Measurements from ENCODE around the gene TVP23C. TPM values are rescaled to one million over a fixed set of nuclear protein-coding genes. Genes with fewer than 3 reads are reported as not detected.
"Not testable (repeated sequence)": the region's sequence is repeated elsewhere in the genome, so short reads cannot be mapped to it uniquely, and the experiment has no call there.

The TVP23C gene
- total RNA-seq, 1 donor from 2014 or later = 8.0 TPM

DNA sequence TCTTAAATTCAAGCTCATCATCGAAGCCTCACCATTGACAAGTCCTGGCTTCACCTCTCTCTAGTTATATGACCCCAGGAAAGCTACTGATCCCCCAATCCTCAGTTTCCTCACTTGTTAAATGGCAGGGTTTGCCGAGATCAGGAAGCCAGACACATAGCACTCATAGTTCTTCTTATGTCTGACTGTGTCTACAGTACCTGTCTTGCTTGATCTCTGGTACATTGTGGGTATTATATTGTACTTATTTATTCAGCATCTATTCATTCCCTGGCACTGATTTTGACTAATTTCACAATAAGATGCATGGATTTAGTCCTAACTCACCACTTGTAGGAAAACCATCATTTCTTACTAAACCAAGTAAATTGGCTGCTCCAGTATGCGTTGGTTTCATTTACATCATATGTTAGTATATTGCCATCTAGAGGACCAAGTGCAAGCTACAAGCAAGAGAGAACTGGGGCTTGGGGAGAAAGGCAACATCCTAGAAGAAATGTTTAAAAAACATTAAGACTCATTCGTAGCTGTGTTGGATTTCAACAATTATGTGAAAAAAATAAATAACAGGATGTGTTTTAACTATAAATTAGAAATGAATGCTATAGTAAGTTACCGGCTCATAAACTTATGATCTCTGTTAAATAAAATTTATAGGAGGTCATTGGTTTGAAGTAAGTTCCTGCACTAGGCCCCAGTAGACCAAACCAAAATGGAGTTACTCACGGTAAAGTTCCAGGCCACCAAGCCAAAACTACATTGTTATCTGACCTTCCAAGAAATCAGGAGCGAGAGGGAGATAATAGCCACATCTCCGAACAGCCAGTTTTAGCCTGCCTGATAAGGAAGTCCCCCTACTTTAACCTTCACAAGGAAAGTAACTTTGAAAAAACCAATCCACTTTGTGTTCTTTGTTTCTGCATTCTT, 36.7 kb downstream of the TVP23C start:
- peak; percentile 52 for ATAC-seq

DNA sequence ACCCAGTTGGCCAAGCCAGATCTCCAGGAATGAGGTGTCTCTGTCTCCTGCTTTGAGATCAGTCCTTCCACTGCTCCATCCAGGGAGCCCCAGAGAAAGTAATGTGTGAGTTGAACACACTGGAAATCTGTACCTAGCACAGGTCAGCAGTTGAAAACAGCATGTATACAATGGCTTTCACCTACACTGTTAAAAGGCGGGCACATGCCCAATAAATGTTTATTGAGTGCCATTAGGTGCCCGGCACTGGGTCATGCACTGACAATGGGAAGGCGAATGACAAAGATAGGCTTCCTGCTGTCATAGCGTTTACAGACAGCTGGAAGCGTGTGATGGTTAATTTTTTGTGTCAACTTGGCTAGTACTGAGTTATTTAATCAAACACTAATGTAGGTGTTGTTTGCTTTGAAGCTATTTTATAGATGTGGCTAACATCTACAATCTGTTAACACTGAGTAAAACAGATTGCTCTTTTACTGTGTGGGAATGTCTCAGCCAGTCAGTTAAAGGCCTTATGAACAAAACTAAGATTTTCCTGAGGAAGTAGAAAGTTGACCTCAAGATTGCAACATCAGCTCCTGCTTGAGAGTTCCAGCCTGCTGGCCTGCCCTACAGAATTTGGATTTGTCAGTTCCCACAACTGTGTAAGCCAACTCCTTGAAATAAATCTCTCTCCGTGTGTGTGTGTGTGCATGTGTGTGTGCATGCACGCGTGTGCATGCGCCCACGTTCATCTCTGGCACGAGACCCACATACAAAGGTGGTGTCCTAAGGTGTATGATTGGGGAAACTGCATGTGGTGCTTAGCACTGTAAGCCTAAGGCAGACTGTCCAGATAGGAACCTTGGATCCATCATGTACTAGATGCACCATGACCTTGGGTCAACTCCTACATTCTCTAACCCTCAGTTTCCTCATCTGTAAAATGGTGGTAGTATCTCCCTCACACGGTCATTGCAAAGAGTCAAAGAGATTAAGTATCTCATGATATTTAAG, 38.0 kb downstream of the TVP23C start:
- not testable (repeated sequence) for ATAC-seq

DNA sequence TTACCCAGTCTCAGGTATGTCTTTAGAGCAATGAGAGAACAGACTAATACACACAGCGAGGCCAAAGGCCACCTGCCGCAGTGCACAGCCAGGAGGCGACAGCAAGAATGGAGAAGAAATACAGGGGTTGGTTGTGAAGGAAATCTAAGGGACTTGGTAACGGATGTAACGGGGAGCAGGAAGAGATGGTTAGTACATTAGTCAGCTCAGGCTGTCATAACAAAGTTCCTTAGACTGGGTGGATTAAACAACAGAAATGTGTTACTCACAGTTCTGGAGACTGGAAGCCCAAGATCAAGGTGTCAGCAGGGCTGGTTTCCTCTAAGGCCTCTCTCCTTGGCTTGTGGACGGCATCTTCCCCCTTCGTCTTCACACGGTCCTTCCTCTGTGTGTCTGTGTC, 47.1 kb downstream of the TVP23C start:
- peak; percentile 79 for ATAC-seq

- no peak for ATAC-seq
Observed at GRCh38 chr17:15514469-15514868, 48.8 kb downstream of the TVP23C start.

- no peak for ATAC-seq
Observed at GRCh38 chr17:15513856-15514459, 49.3 kb downstream of the TVP23C start.

DNA sequence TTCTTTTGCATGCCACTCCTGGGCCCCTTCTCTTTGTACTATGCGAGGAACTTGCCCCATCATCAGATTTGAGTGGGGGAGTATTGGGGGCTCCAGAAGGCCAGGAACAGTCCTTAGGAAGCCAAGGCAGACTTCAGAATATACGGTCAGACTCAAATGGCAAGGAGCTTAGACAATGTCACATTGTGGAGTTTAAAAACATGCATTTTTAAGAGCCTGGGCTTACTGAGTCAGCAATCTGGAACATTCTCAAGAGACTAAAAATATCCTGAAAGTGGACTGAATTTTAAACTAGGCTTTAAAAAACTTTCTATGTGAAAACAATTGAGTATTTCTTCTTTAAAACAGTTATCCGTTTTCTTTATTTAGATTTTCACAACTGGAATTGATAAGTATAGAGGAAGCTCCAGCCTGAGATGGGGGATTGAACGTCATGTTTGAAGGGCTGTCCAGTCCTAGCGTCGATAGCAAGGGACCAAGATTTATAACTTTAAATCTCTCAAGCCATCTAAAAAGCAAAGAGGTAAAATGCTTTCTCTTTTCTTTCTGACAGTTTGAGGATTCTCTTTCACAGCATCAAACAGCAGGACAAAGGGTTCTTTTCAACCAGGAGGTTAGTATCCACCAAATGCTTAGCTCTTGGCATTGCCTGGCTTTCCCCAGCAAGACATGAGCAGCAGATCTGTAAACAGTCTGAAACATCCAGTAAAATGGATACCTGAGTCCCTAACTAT, 50.1 kb downstream of the TVP23C start:
- ATAC-seq = no peak

DNA sequence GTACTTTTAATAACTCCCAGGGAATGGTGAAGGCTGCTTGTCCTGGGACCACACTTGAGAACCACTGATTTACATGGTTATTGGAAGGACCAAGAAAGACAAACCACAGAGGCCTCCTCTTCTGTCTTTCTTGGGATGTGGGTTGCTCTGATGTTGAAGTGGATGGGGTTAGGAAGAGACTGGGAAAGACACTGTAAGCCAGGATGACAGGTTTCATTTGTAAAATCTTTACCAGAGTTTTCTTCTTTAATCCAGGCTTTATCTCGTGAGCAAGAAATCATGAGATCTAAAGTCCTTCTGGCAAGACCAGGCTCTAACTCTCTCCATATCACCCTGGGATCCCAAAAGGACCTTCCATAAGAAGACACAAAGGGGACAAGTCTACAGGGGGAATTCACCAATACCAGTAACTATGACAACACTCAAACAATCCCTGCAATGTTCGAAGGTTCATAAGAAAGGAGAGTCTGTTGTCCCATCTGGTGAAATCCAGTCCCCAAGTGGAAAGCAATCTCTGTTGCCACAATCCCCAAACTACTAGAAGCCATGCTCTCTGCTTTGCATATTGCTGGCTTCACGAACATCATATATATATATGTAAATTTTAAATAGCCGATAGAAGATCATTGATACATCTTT, 51.1 kb downstream of the TVP23C start:
- no peak for ATAC-seq

GRCh38 chr17:15511142-15511541, 52.1 kb downstream of the TVP23C start:
- no peak for ATAC-seq

DNA sequence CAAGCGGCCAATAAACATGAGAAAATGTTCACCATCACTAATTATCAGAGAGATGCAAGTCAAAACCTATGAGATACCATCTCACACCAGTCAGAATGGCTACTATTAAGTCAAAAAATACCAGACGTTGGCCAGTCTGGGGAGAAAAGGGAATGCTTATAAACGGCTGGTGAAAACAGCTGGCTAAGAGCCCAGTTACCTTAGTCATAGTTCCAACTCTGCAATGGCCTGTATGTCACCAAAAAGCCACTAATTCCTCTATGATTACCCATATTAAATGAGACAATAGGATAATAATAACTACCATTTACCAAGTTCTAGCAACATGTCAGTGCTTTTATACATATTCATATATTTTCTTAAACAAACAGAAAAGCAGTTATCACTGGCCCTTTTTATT, 52.9 kb downstream of the TVP23C start:
- ATAC-seq = peak; percentile 81

DNA sequence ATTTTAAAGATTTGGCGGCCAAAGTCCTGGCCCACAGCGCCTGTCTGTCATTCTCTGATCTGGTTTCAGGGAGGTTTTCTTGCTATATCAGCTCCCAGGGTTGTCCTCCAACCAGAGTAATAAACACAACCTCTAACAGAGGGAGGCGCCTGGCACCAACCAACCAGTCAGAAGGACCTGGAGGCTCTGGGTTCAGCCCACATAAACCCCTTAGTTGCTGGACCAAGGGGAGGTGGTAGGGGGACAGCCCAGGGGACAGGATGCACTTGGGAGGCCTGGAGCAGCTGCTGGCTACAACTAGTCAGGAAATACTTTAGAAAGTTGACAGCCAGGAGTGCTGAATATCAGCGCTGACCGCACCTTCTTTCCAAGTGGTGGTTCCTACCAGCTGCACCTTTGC, 54.2 kb downstream of the TVP23C start:
- ATAC-seq = no peak

GRCh38 chr17:15508466-15508865, 54.8 kb downstream of the TVP23C start:
- no peak for ATAC-seq

- no peak for ATAC-seq
Observed at GRCh38 chr17:15507896-15508295, 55.4 kb downstream of the TVP23C start.

- no peak for ATAC-seq
Observed at GRCh38 chr17:15507001-15507400, 56.3 kb downstream of the TVP23C start.

DNA sequence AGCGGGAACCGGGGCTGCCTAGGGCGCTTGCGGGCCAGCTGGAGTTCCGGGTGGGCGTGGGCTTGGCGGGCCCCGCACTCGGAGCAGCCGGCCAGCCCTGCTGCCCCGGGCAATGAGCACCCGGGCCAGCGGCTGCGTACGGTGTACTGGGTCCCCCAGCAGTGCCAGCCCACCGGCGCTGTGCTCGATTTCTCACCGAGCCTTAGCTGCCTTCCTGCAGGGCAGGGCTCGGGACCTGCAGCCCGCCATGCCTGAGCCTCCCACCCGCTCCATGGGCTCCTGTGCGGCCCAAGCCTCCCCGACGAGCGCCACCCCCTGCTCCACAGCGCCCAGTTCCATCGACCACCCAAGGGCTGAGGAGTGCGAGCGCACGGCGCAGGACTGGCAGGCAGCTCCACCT, 57.6 kb downstream of the TVP23C start:
- ATAC-seq = not testable (repeated sequence)

- ATAC-seq = no peak
Observed at GRCh38 chr17:15503731-15504130, 59.6 kb downstream of the TVP23C start.

DNA sequence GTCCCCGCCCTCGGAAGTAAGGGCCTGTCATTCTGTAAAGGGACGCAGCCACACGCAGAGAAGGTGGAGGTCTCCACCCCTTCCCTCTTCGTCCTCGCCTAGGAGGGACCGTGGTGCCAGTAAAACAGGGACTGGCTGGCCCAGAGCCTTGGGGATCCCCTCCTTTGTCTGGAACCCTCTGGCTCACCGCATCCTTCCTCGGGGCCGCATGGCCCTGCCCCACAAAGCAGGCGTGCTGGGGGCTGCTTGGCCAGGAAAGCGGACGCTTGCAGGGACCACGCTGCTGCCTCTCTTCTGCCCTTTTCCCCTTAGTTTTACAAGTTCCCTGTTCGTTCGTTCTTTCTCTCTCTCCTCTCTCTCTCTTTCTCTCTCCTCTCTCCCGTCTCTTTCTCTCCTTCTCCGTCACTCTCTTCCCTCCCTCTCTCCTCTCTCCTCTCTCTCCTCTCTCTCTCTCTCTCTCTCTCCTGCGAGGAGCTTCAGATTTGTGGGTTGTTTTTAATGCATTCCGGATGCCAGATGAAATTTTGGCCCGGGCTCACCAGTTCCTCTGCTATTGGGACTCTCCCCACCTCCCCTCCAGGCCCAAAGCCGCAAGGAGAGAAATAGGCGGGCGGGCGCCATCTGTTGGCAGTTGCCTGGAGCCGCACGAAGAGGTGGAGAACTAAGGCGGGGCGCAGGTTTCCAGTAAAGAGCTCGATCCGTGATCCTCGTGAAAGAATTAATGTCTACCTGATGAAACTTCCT, 60.7 kb downstream of the TVP23C start:
- peak; percentile 86 for ATAC-seq

DNA sequence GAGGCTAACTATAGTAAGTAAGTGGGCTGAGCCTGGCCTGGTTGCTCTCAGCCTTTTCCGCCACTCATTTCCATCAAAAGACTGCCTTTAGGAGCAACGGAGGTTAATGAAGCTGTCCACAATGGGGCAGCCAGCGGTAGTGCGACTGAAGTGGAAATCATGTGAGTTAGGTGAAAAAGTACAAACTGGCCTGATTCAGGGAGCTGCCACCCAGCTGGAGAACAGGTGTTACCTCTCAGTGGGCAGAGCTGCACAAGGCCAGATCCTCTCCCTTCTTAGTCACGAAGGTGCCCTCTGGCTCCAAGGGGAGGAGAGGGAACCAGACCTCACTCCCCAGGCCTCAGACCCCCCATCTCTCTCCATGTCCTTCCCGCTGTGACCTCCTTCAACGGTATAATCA, 61.5 kb downstream of the TVP23C start:
- ATAC-seq = no peak

DNA sequence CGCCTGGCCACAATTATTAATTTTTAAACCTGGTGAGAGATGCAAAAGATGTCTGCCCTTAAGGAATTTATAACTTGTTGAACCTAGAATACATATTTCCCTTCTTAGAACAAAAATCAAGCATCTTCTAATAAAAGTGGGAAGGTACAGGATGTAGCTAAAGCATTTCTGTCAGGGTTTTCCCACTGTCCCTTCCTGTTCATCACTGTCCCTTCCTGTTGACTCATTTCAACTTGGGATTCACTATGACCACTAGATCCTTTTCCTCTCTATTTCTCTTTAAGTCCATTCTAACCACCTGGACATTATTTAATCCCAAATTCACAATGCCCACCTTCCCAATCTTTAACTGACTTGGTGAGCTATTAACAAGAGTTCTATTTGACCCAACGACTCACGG, 62.0 kb downstream of the TVP23C start:
- no peak for ATAC-seq

- no peak for ATAC-seq
Observed at GRCh38 chr17:15498107-15498506, 65.2 kb downstream of the TVP23C start.

DNA sequence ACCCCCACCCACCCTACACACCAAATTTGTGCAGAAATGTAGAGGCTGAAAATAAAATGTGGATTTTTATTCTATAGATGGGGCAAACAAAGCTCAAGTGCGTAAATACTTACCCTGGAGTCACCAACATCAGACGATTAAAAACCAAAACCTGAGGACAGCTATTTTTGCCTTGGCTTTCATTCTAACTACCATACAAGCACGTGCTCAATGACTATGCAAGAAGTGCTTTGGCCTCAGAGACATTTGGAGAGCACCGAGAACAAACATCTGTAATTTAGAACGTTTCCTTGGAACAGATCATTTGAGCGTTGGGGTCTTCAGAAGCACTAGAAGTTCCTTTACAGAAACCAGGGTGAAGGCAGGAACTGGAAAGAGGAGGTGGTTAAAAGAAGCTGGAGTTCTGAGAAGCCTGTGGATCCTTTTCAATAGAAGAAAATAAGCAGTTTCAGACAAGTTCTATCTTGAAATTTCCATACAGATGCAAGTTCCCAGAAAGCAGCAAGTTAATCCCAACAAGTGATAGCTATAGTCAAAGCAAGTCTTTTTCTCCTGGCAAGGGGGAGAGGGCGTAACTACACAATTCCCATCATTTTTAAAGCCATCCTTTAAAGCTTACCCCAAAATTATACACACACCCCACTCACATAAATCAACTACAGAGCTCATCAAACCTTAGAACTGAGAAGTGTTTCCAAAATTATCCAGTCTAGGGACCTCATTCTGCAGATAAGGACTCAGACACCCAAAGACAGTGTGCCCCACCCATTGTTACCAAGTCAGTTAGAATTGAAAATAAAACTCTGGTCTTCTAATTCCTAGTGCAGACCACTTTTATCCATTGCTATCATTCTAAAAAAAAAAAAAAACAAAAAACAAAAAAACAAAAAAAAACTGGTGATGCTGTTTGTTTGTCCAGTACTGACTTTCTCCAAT, 66.3 kb downstream of the TVP23C start:
- ATAC-seq = no peak
